HG03571 (cell line): ENCODE measurements around the gene SENP5.

ENCODE experiments used
- ATAC-seq: cut with Tn5 transposase; IDR thresholded peaks from one replicate; pipeline ENCODE4 v1.9.1; 2021; ENCODE audit not compliant: unreplicated experiment

Gene SENP5

DNA sequence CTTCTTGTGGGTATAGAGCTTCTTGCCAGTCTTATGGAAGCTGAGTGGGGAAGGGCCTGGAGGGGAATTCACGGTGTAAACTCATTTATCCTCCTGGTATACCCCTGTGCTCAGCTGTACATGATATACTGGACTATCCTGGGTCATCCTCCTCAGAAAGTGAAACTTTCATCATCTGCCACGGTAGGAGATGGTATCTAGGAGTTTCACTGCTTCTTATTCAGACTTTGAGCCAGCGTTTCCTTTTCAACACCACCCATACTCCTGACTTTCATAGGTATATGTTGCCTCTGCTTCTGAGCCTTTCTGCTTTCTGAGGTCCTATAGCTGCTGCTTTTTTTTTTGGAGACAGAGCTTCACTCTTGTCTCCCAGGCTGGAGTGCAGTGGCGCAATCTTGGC lies 15.6 kb downstream of the SENP5 start:
- no peak for ATAC-seq

- no peak for ATAC-seq
Measured at GRCh38 chr3:196886144-196886543, 18.4 kb downstream of the SENP5 start.

GRCh38 chr3:196889844-196890708 lies 22.4 kb downstream of the SENP5 start:
- no peak for ATAC-seq

GRCh38 chr3:196894557-196895295 lies 27.0 kb downstream of the SENP5 start:
- no peak for ATAC-seq

- no peak for ATAC-seq
Measured at GRCh38 chr3:196896229-196896628, 28.5 kb downstream of the SENP5 start.

- ATAC-seq, result no peak
Measured at GRCh38 chr3:196901768-196902167, 34.0 kb downstream of the SENP5 start.

- no peak for ATAC-seq
Measured at GRCh38 chr3:196902296-196902695, 34.6 kb downstream of the SENP5 start.

GRCh38 chr3:196903740-196904139 lies 36.0 kb downstream of the SENP5 start:
- ATAC-seq, result no peak

DNA sequence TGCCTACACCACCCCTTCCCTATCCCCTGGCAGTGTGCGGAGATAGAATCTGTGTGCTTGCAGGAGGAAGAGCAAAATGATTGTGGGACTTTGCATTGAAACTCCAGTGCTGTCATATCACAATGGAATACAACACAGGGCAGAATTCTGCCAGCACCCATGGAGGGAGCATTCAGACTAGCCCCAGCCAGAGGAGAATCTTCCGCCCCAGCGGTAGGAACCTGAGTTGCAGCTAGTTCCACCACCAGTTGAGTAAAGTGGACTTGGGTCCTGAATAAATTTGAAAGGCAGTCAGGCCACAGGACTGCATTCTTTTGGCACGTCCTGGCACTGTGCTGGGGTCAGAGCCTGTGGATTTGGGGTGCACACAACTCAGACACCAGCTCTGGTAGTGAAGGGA lies 47.1 kb downstream of the SENP5 start:
- ATAC-seq, result no peak

- no peak for ATAC-seq
Measured at GRCh38 chr3:196915375-196915774, 47.7 kb downstream of the SENP5 start.

DNA sequence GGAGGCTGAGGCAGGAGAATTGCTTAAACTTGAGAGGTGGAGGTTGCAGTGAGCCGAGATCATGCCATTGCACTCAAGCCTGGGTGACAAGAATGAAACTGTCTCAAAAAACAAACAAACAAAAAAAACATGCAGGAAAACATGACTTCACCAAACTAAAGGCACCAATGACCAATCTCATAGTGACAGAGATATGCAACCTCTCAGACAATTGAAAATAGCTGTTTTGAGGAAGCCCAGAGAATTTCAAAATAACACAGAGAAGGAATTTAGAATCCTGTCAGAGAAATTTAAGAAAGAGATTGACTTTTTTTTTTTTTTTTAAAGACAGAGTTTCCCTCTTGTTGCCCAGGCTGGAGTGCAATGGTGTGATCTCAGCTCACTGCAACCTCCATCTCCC lies 48.5 kb downstream of the SENP5 start:
- no peak for ATAC-seq

GRCh38 chr3:196916995-196917394 lies 49.3 kb downstream of the SENP5 start:
- no peak for ATAC-seq

- ATAC-seq, result no peak
Measured at GRCh38 chr3:196918968-196919367, 51.2 kb downstream of the SENP5 start.

DNA sequence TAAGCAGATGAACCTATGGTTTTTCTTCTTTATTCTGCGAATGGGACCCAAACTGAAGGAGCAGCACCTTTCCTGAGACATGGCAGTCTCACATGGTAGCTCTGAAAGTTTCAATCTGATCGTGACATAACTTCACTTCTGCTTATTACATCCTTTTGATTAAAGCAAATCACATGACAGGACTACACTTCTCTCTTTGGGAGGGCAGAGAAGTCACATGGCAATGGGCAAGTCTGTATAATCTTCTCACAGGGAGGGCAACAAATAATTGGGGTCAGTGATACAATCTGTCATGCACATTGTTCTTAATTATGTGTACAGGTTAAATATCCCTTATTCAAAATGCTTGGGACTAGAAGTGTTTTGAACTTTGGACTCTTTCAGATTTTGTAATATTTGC lies 53.0 kb downstream of the SENP5 start:
- no peak for ATAC-seq

DNA sequence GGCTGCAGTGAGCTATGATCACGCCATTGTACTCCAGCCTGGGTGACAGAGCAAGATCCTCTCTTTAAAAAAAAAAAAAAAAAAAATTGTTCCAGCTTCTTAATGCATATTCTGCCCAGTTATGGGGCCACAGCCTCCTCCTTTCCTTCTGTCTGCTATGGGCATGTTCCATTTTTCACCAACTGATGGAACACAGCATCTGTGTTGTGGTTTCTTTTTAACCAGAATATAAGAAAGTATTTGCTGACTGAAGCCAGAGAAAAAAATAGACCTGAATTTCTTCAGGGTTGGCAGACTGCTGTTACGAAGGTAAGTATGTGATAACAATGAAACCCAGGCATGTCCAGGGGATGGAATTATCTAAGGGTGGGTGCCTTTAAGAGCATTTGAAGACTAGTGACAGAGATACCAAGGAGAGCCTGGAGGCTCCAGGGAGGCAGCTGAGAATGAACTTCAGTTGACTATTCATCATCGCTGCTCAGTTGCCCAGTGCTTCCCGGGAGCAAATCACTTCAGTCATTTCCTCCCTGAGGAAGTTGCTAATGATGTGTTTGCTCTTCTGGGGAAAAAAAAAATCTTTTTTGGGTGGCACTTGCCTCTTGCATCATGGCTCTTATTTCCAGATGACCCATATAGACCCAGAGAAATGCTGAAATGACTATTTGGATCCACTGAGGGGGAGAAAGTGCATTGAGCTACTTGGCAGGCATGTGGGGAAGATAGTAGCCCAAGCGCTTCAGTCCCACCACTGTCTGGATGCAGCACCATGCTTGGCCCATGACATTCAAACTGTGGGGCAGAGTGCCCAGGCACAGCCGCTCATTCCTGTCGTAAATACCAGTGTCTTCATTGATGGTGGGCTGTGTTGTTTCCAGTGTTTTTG lies 60.1 kb downstream of the SENP5 start:
- no peak for ATAC-seq

DNA sequence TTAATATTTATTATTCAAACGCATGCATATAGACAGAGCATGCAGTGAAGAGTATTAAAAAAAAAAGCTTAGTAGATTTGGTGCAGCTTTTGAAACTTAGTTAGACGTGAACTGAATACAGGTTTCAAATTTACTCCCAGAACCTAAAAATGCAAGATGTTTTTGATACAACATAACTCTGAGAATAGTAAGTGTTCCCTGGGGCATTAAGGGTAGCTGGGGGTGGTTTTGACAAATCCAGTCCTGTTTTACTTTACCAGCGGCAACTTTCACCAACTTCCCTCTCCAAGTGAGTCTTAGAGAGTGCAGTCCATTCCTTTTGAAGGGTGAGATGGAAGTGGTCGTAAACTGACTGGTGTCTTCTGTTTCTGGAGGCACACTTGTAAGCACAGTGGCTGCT lies 63.4 kb downstream of the SENP5 start:
- ATAC-seq, result no peak

DNA sequence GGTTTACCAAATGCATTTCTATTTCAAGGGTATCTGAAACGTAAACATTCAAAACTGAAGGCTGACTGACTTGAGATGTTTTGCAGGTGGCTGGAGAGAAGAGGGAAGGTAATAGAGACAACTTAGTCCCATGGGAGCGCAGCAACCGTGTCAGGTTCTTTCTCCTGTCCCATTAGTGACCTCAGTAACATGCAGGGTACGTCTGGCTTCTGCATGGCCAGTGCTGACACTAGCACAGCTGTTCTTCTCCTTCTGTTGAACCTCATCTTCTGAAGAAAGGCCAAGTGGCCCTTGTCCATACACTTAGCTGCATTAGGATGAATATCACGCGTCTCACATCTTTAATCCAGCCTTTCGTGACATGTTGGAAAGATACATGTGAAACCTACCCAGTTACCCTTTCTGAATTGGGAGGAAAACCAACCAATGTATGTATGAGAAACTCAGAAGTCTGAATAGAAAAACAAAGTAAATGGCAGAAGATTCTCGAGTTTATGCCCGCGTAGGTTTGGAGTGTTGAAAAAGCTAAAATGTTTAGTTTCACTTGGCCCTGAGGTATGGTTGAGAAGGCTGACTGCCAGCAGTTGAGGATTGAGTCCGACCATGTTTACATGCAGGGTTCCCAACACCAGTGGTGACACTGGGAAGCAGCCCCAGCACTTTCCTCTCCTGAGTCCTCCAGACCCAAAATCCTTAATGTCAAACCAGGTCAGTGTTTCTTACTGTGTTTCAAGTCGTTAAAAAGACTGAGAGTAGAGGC lies 64.3 kb downstream of the SENP5 start:
- ATAC-seq, result no peak

DNA sequence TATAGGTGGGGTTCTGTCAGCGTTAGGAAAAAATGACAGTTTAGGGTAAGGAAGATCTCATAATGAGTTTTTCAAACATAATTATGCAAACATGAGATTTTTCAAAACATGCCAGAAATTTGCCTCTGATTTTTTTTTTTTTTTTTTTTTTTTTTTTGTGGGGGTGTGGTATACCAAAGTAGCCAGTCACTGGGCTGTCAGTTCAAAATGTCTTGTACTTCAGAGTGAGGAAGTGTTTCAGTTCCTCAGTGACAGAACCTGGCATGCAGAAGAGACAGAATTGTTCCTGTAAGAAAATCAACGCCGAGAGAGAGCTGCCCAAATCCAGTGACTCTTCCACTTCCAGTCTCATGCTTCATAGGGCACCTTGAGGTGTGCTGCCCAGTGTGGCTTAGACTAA lies 64.9 kb downstream of the SENP5 start:
- ATAC-seq, result no peak

DNA sequence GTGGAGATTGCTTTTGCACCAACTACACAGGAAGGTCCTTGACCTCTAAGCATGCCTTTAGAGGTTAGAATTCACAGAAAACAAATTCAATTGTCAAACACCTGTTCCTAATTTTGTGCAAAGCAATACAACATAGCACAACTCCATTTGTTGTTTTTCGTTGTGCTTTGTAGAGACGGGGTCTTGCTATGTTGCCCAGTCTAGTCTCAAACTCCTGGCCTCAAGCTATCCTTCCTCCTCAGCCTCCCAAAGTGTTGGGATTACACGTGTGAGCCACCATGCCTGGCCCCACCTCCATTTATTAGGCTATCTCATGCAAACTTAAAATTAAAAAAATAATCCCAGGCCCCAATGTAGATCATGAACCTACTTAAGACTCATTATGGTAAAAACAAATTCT lies 68.6 kb downstream of the SENP5 start:
- ATAC-seq, result no peak

- no peak for ATAC-seq
Measured at GRCh38 chr3:196938124-196938523, 70.4 kb downstream of the SENP5 start.

DNA sequence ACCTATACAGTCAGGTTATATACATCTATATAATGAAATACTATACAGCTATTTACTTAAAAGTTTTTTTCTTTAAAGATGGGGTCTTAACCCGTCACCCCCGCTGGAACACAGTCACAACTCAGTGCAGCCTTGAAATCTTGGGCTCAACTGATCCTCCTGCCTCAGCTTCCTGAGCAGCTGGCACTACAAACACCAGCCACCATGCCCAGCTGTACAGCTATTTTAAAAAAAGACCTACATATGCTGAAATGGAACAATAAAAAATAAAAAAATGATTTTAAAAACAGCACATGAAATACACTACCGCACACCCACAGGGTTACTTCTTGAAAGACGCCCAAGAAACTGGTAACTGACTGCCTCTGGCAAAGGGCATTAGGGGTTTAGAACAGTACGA lies 70.9 kb downstream of the SENP5 start:
- ATAC-seq, result no peak
